Measurements from ENCODE around the gene CLOCK. TPM values are rescaled to one million over a fixed set of nuclear protein-coding genes. Genes with fewer than 3 reads are reported as not detected.
A peak's percentile ranks its signal among the peaks of the same experiment; 100 is the strongest.

Gene CLOCK
- total RNA-seq, 1 donor from 2014 or later: 35.9 TPM

DNA sequence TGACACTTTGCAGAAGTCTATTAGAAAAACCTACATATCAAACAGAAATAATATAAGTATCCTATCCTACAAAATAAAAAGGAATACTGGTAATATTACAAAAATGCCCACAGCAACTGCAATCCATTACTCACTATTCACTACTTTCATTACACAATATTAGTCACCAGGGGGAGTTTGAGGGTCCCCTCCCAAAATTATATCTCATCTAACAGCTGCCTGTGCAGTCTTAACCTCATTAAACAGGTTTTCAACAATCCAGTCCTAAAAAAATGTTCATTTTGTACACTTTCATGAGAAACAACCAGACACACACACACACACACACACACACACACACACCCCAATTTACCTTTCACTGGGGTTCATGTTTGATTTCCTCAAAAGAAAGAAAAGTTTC, 2.9 kb downstream of the CLOCK start:
- peaks cover 8% of the 10 kb centered on the region for H3K36me3 Mint-ChIP-seq
- Histone ChIP-seq H3K4me1 (peaks cover 24% of the 10 kb centered on the region), H3K27ac (no peak overlapping the region), H3K9me3 (ENCODE audit: low read depth) (no peaks in the 10 kb centered on the region), H2AFZ (replicated peaks) (no peak overlapping the region), H3K9ac (no peak overlapping the region), H3K4me3 (no peak overlapping the region), H3F3A (ENCODE audit: low read depth) (peaks cover 37% of the 10 kb centered on the region), H3K27me3 (no peaks in the 10 kb centered on the region), H3K36me3 (no peaks in the 10 kb centered on the region), H3K79me2 (ENCODE audit: low read depth) (peaks cover 68% of the 10 kb centered on the region), H4K20me1 (ENCODE audit: low read depth) (peaks cover 19% of the 10 kb centered on the region), H3K4me2 (peak overlapping the region; percentile 96)
- peak overlapping the region; percentile 97 for H3K4me3 Mint-ChIP-seq
- TF ChIP-seq, protein P1, sequence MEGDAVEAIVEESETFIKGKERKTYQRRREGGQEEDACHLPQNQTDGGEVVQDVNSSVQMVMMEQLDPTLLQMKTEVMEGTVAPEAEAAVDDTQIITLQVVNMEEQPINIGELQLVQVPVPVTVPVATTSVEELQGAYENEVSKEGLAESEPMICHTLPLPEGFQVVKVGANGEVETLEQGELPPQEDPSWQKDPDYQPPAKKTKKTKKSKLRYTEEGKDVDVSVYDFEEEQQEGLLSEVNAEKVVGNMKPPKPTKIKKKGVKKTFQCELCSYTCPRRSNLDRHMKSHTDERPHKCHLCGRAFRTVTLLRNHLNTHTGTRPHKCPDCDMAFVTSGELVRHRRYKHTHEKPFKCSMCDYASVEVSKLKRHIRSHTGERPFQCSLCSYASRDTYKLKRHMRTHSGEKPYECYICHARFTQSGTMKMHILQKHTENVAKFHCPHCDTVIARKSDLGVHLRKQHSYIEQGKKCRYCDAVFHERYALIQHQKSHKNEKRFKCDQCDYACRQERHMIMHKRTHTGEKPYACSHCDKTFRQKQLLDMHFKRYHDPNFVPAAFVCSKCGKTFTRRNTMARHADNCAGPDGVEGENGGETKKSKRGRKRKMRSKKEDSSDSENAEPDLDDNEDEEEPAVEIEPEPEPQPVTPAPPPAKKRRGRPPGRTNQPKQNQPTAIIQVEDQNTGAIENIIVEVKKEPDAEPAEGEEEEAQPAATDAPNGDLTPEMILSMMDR (IDR thresholded peaks at IDR 0.05): peak; percentile 37
- no peak for TF ChIP-seq EZH2 (IDR thresholded peaks at IDR 0.05)
- no peak for TF ChIP-seq EZH2phosphoT487 (IDR thresholded peaks at IDR 0.05)
- peaks cover 31% of the 10 kb centered on the region for H3K4me1 Mint-ChIP-seq
- no peak for DNase-seq (ENCODE audit: low spot score)
- peaks cover 4% of the 10 kb centered on the region for H3K27me3 Mint-ChIP-seq (ENCODE audit: insufficient read depth, low read depth)
- H3K9me3 Mint-ChIP-seq: no peaks in the 10 kb centered on the region
- no peak overlapping the region for H3K27ac Mint-ChIP-seq

DNA sequence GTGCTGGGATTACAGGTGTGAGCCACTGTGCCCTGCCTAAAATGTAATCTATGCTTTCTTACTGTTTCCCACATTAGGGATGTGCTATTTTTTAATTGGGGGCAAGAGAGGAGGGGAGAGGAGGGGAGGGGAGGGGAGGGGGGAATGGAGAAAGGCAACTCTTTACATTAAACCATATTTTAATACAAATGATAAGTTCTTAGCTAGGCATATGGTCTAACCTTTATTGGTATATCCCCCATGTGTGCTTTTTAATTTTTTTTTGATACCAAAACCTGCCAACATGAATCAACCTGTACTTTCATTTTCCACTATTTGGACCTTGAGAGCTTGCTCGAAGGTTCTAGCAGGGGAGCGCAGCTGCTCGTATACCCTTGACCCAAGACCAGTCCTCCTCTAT, 6.4 kb downstream of the CLOCK start:
- peaks cover 19% of the 10 kb centered on the region for H4K20me1 ChIP-seq (ENCODE audit: low read depth)
- H3K79me2 ChIP-seq (ENCODE audit: low read depth): peaks cover 97% of the 10 kb centered on the region
- Mint-ChIP-seq H3K36me3 (peaks cover 26% of the 10 kb centered on the region), H3K9me3 (peaks cover 21% of the 10 kb centered on the region), H3K4me1 (peaks cover 17% of the 10 kb centered on the region), H3K27ac (no peak overlapping the region), H3K27me3 (ENCODE audit: insufficient read depth, low read depth) (no peaks in the 10 kb centered on the region), H3K4me3 (no peak overlapping the region)
- no peaks in the 10 kb centered on the region for H3K9me3 ChIP-seq (ENCODE audit: low read depth)
- no peak overlapping the region for H3K4me3 ChIP-seq
- peaks cover 3% of the 10 kb centered on the region for H3F3A ChIP-seq (ENCODE audit: low read depth)
- H3K4me1 ChIP-seq: peaks cover 14% of the 10 kb centered on the region
- DNase-seq (ENCODE audit: low spot score): no peak
- TF ChIP-seq EZH2phosphoT487 (IDR thresholded peaks at IDR 0.05) (no peak), EZH2 (IDR thresholded peaks at IDR 0.05) (no peak)
- TF ChIP-seq, protein P1 (IDR thresholded peaks at IDR 0.05): no peak
- H3K27me3 ChIP-seq: no peaks in the 10 kb centered on the region
- H3K4me2 ChIP-seq: no peak overlapping the region
- no peaks in the 10 kb centered on the region for H3K36me3 ChIP-seq
- no peak overlapping the region for H3K9ac ChIP-seq
- no peak overlapping the region for H2AFZ ChIP-seq (replicated peaks)
- no peak overlapping the region for H3K27ac ChIP-seq

DNA sequence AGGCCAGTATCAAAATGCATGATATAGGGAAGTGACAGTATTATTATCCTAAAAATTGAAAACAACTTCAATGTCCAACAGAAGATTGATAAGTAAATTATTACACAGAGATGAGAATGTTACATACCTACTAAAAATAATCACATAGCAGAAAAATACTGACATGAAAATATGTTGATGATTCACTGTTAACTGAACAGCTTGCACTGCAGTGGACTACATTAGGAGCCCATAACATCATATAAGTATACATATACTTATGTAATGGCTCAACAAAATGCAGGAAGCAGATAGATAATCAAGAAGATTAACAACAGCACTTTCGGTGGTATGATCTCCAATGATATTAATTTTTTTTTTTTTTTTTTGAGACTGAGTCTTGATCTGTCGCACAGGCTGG, 7.1 kb downstream of the CLOCK start:
- TF ChIP-seq EZH2phosphoT487 (IDR thresholded peaks at IDR 0.05) (no peak), EZH2 (IDR thresholded peaks at IDR 0.05) (no peak)
- TF ChIP-seq, protein P1 (IDR thresholded peaks at IDR 0.05): no peak
- no peak overlapping the region for H3K27ac Mint-ChIP-seq

More for the DNA sequence above, 7.1 kb downstream of the CLOCK start:
- no peak overlapping the region for H2AFZ ChIP-seq (replicated peaks)
- H3K9me3 ChIP-seq (ENCODE audit: low read depth): peaks cover under 1% of the 10 kb centered on the region
- Mint-ChIP-seq H3K36me3 (peaks cover 26% of the 10 kb centered on the region), H3K9me3 (peaks cover 21% of the 10 kb centered on the region), H3K4me1 (peaks cover 14% of the 10 kb centered on the region), H3K27me3 (ENCODE audit: insufficient read depth, low read depth) (no peaks in the 10 kb centered on the region), H3K4me3 (no peak overlapping the region)
- no peak overlapping the region for H3K4me3 ChIP-seq
- no peaks in the 10 kb centered on the region for H3F3A ChIP-seq (ENCODE audit: low read depth)
- no peak overlapping the region for H3K9ac ChIP-seq
- H3K27me3 ChIP-seq: no peaks in the 10 kb centered on the region
- peaks cover 12% of the 10 kb centered on the region for H3K4me1 ChIP-seq
- DNase-seq (ENCODE audit: low spot score): no peak
- no peaks in the 10 kb centered on the region for H3K36me3 ChIP-seq
- H3K4me2 ChIP-seq: no peak overlapping the region
- H4K20me1 ChIP-seq (ENCODE audit: low read depth): peaks cover 16% of the 10 kb centered on the region
- no peak overlapping the region for H3K27ac ChIP-seq
- H3K79me2 ChIP-seq (ENCODE audit: low read depth): peaks cover 97% of the 10 kb centered on the region

Data from neural progenitor cell (in vitro differentiated cells).